Upper lobe of left lung (tissue), 4 donors: ENCODE results near the gene CDC45.

Experiments
- POLR2A ChIP-seq, 4 donors: fragments of 450-650 bp; IDR thresholded peaks; one replicate each; pipeline ENCODE4 v1.5.1; 2016 to 2017; ENCODE audit warnings: antibody characterized with exemption in 4 of 4, mild to moderate bottlenecking in 2 of 4
- POLR2AphosphoS5 ChIP-seq, 2 donors: sonication (generic); formaldehyde crosslinking; IDR thresholded peaks; one replicate each; pipeline ENCODE4 v1.5.1; 2017; ENCODE audit warnings: antibody characterized with exemption in 2 of 2
- TF ChIP-seq, protein P1 (sequence below), 6 experiments: fragments of 450-650 bp in 4 of 6; fragments of 200-600 bp in 2 of 6; sonication (generic) in 2 of 6; IDR thresholded peaks; one replicate each; pipeline ENCODE4 v1.5.1; 2016 to 2019; ENCODE audit warnings: antibody characterized with exemption in 6 of 6

DNA sequence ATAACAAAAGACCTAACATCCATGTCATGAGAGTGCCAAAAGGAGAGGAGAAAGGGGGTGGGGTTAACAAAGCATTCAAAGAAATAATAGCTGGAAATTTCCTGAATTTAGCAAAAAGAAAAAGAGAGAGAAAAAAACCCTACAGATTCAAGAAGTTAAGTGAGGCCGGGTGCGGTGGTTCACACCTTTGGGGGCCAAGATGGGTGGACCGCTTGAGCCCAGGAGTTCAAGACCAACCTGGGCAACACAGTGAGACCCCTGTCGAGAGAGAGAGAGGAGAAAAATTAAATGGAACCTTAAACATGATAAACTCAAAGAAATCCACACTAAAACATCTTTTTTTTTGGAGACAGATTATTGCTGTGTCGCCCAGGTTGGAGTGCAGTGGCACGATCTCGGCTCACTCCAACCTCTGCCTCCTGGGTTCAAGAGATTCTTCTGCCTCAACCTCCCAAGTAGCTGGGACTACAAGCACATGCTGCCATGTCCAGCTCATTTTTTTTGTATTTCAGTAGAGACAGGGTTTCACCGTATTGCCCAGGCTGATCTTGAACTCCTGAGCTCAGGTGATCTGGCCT, 53.4 kb downstream of the CDC45 start:
- TF ChIP-seq POLR2AphosphoS5 (IDR thresholded peaks at IDR 0.05) (no peak), POLR2A (IDR thresholded peaks at IDR 0.05) (no peak)
- TF ChIP-seq, protein P1, sequence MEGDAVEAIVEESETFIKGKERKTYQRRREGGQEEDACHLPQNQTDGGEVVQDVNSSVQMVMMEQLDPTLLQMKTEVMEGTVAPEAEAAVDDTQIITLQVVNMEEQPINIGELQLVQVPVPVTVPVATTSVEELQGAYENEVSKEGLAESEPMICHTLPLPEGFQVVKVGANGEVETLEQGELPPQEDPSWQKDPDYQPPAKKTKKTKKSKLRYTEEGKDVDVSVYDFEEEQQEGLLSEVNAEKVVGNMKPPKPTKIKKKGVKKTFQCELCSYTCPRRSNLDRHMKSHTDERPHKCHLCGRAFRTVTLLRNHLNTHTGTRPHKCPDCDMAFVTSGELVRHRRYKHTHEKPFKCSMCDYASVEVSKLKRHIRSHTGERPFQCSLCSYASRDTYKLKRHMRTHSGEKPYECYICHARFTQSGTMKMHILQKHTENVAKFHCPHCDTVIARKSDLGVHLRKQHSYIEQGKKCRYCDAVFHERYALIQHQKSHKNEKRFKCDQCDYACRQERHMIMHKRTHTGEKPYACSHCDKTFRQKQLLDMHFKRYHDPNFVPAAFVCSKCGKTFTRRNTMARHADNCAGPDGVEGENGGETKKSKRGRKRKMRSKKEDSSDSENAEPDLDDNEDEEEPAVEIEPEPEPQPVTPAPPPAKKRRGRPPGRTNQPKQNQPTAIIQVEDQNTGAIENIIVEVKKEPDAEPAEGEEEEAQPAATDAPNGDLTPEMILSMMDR (IDR thresholded peaks at IDR 0.05) = no peak
